ENCODE measurements around the gene ADGRA3.

DNA sequence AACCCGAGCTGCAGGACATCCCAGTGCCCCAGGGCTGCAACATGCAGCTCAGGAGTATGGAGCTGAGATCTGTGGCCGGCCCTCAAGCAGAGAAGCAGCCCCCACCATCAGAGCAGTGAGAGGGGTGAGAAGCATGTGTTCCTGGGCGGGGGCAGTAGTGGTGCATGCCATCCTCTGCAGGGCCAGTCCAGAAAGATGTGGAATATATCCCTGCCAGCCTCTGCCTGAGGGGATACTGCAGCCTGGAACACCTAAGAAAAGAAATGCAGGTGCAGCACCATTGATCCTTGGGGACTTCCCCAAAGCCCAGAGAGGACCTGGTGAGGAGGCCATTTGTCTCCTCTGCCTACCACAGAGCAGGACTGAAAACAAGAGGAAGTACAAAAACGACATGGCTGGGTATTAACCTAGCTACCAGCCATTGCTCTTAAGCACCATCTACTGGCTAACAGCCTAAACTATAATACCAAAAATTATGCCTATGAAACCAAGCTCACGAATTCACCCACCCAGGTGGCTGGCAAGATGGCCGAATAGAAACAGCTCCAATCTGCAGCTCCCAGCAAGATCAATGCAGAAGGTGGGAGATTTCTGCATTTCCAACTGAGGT lies 158.8 kb downstream of the ADGRA3 start:
- TF ChIP-seq, protein P1, sequence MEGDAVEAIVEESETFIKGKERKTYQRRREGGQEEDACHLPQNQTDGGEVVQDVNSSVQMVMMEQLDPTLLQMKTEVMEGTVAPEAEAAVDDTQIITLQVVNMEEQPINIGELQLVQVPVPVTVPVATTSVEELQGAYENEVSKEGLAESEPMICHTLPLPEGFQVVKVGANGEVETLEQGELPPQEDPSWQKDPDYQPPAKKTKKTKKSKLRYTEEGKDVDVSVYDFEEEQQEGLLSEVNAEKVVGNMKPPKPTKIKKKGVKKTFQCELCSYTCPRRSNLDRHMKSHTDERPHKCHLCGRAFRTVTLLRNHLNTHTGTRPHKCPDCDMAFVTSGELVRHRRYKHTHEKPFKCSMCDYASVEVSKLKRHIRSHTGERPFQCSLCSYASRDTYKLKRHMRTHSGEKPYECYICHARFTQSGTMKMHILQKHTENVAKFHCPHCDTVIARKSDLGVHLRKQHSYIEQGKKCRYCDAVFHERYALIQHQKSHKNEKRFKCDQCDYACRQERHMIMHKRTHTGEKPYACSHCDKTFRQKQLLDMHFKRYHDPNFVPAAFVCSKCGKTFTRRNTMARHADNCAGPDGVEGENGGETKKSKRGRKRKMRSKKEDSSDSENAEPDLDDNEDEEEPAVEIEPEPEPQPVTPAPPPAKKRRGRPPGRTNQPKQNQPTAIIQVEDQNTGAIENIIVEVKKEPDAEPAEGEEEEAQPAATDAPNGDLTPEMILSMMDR (CRISPR knock-in tag; IDR thresholded peaks at IDR 0.05) = peak; percentile 52
- TF ChIP-seq FOSL2 (CRISPR knock-in tag; IDR thresholded peaks at IDR 0.05) (no peak), SUZ12 (IDR thresholded peaks at IDR 0.05; ENCODE audit: low read depth, low read length) (no peak)
- TF ChIP-seq, protein P2, sequence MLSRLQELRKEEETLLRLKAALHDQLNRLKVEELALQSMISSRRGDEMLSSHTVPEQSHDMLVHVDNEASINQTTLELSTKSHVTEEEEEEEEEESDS (CRISPR knock-in tag; IDR thresholded peaks at IDR 0.05; ENCODE audit: borderline replicate concordance) = no peak
